DND-41 (cell line): Measurements from ENCODE around the gene LCN15.
"Not testable (repeated sequence)": the region's sequence is repeated elsewhere in the genome, so short reads cannot be mapped to it uniquely, and the experiment has no call there.

Experiments used
- ATAC-seq: fragments of 200-7000 bp; cut with Tn5 transposase; 3 replicates; pipeline ENCODE4 v1.9.1; 2021; ENCODE audit warnings: low read depth; ENCODE audit not compliant: insufficient read depth
- DNase-seq: peaks from one replicate; pipeline ENCODE4 v3.0.0-alpha.2; 2020
- H2AFZ ChIP-seq: 2 replicates; pipeline ENCODE4 v1.6.0; 2012; ENCODE audit warnings: low read depth, low read length
- H3K27ac ChIP-seq: 2 replicates; pipeline ENCODE4 v1.5.1; 2012; ENCODE audit warnings: low read length, inconsistent platforms
- H3K27me3 ChIP-seq: fragments of 200-600 bp; sonication (generic); 2 replicates; pipeline ENCODE4 v1.6.0; 2012; ENCODE audit warnings: low read length, mild to moderate bottlenecking, inconsistent platforms; ENCODE audit not compliant: insufficient read depth, poor library complexity
- H3K36me3 ChIP-seq: 2 replicates; pipeline ENCODE4 v1.5.1; 2012; ENCODE audit warnings: low read length, inconsistent platforms; ENCODE audit not compliant: insufficient read depth
- H3K4me1 ChIP-seq: 2 replicates; pipeline ENCODE4 v1.5.1; 2012; ENCODE audit warnings: mild to moderate bottlenecking, low read length; ENCODE audit not compliant: insufficient read depth
- H3K4me2 ChIP-seq: 2 replicates; pipeline ENCODE4 v1.6.0; 2012; ENCODE audit warnings: mild to moderate bottlenecking, moderate library complexity, low read length, inconsistent platforms; ENCODE audit not compliant: insufficient read depth
- H3K4me3 ChIP-seq, 2 experiments: fragments of 200-600 bp in 1 of 2; shearing (Covaris generic) in 1 of 2; 2 replicates each; pipeline ENCODE4 v1.5.1; 2012 to 2016; ENCODE audit warnings: inconsistent platforms in 2 of 2, low read length in 2 of 2, mild to moderate bottlenecking in 2 of 2, low read depth in 1 of 2, moderate library complexity in 1 of 2
- H3K79me2 ChIP-seq: 2 replicates; pipeline ENCODE4 v1.6.0; 2012; ENCODE audit warnings: low read length, inconsistent platforms; ENCODE audit not compliant: insufficient read depth
- H3K9ac ChIP-seq: 2 replicates; pipeline ENCODE4 v1.6.0; 2012; ENCODE audit warnings: low read depth, mild to moderate bottlenecking, inconsistent platforms, low read length, moderate library complexity
- H3K9me3 ChIP-seq: 2 replicates; pipeline ENCODE4 v1.5.1; 2012; ENCODE audit warnings: low read length, moderate library complexity, mild to moderate bottlenecking, inconsistent platforms; ENCODE audit not compliant: insufficient read depth, severe bottlenecking
- H4K20me1 ChIP-seq: 2 replicates; pipeline ENCODE4 v1.6.0; 2012; ENCODE audit warnings: low read length; ENCODE audit not compliant: insufficient read depth
- CTCF ChIP-seq: IDR thresholded peaks from 2 replicates; pipeline ENCODE4 v1.5.1; 2012; ENCODE audit warnings: borderline replicate concordance, low read length, moderate library complexity, mild to moderate bottlenecking; ENCODE audit not compliant: poor library complexity, severe bottlenecking; ENCODE audit errors: extremely low read depth
- EZH2 ChIP-seq: IDR thresholded peaks from 3 replicates; pipeline ENCODE4 v1.6.1; 2012; ENCODE audit warnings: borderline replicate concordance, low read depth, mild to moderate bottlenecking, moderate library complexity, low read length, inconsistent platforms; ENCODE audit not compliant: severe bottlenecking

LCN15 gene

GRCh38 chr9:136713550-136713949 is 50.8 kb downstream of the LCN15 start:
- no peaks in the 10 kb centered on the region for H3K36me3 ChIP-seq
- no peak for ATAC-seq
- no peak overlapping the region for H3K9ac ChIP-seq
- H3K4me1 ChIP-seq, result no peaks in the 10 kb centered on the region
- no peak overlapping the region for H3K4me3 ChIP-seq
- H3K27ac ChIP-seq, result no peak overlapping the region
- no peak overlapping the region for H2AFZ ChIP-seq
- H3K9me3 ChIP-seq, result no peaks in the 10 kb centered on the region
- H3K4me2 ChIP-seq, result no peak overlapping the region
- DNase-seq, result no peak
- H3K27me3 ChIP-seq, result peaks cover 6% of the 10 kb centered on the region
- no peaks in the 10 kb centered on the region for H3K79me2 ChIP-seq
- no peaks in the 10 kb centered on the region for H4K20me1 ChIP-seq
- TF ChIP-seq CTCF (no peak), EZH2 (no peak)

GRCh38 chr9:136712690-136713544 is 51.4 kb downstream of the LCN15 start:
- no peaks in the 10 kb centered on the region for H3K79me2 ChIP-seq
- H3K4me1 ChIP-seq, result no peaks in the 10 kb centered on the region
- H4K20me1 ChIP-seq, result no peaks in the 10 kb centered on the region
- no peak overlapping the region for H3K4me3 ChIP-seq
- DNase-seq (no peak), ATAC-seq (no peak)
- no peak overlapping the region for H3K27ac ChIP-seq
- H2AFZ ChIP-seq, result no peak overlapping the region
- H3K4me2 ChIP-seq, result no peak overlapping the region
- no peaks in the 10 kb centered on the region for H3K9me3 ChIP-seq
- H3K27me3 ChIP-seq, result peaks cover 6% of the 10 kb centered on the region
- H3K36me3 ChIP-seq, result no peaks in the 10 kb centered on the region
- H3K9ac ChIP-seq, result no peak overlapping the region
- TF ChIP-seq CTCF (no peak), EZH2 (no peak)

GRCh38 chr9:136711751-136712689 is 52.3 kb downstream of the LCN15 start, which contains the start of gene DIPK1B:
Gene DIPK1B, plus strand, starts transcription at chr9:136712572. Its CDS starts 94 bp downstream, at chr9:136712666.
- Histone ChIP-seq H3K9me3 (no peaks in the 10 kb centered on the region), H3K27me3 (peaks cover 6% of the 10 kb centered on the region), H3K4me1 (no peaks in the 10 kb centered on the region), H2AFZ (no peak within 1 kb of the TSS), H3K9ac (no peak within 1 kb of the TSS), H3K4me3 (no peak within 1 kb of the TSS), H3K27ac (no peak within 1 kb of the TSS), H4K20me1 (no peaks in the 10 kb centered on the region), H3K79me2 (no peaks in the 10 kb centered on the region), H3K4me2 (no peak within 1 kb of the TSS), H3K36me3 (no peaks in the 10 kb centered on the region)
- ATAC-seq, result no peak
- TF ChIP-seq EZH2 (peak; percentile 39), CTCF (no peak)
- DNase-seq, result no peak

- H3K9ac ChIP-seq, H3K4me1 ChIP-seq, H3K4me2 ChIP-seq, H3K4me3 ChIP-seq, H3K36me3 ChIP-seq, H3K9me3 ChIP-seq, H4K20me1 ChIP-seq, H2AFZ ChIP-seq, DNase-seq, ATAC-seq, H3K27me3 ChIP-seq, H3K79me2 ChIP-seq, H3K27ac ChIP-seq: not testable (repeated sequence)
Observed at GRCh38 chr9:136711219-136711648, 53.1 kb downstream of the LCN15 start.
